ENCODE measurements around the gene GRHPR. TPM values are rescaled to one million over a fixed set of nuclear protein-coding genes. Genes with fewer than 3 reads are reported as not detected.

The GRHPR gene
- total RNA-seq, 1 donor from 2014 or later = 88.1 TPM

GRCh38 chr9:37441776-37442370, 19.4 kb downstream of the GRHPR start:
- no peaks in the 10 kb centered on the region for H3K27me3 Mint-ChIP-seq (ENCODE audit: low read depth, unreplicated experiment)
- Histone ChIP-seq H3K9me3 (ENCODE audit: insufficient read depth, low read depth, low read length) (no peaks in the 10 kb centered on the region), H3K9ac (ENCODE audit: low read length) (no peak overlapping the region), H3K27ac (ENCODE audit: low read depth, low read length) (no peak overlapping the region), H2AFZ (ENCODE audit: low read depth, low read length) (no peak overlapping the region), H3K4me3 (ENCODE audit: insufficient read depth, low read depth, low read length) (no peak overlapping the region), H3K27me3 (ENCODE audit: insufficient read depth, low read length) (no peaks in the 10 kb centered on the region), H3K36me3 (ENCODE audit: insufficient read depth, low read length) (peaks cover 33% of the 10 kb centered on the region), H3K4me1 (ENCODE audit: insufficient read depth, low read length) (no peaks in the 10 kb centered on the region), H4K20me1 (ENCODE audit: insufficient read depth, low read length) (peaks cover 93% of the 10 kb centered on the region), H3K79me2 (ENCODE audit: insufficient read depth, low read length) (peaks cover 53% of the 10 kb centered on the region), H3K4me2 (ENCODE audit: low read length) (no peak overlapping the region)
- no peak for FAIRE-seq
- no peaks in the 10 kb centered on the region for H3K9me3 Mint-ChIP-seq (ENCODE audit: unreplicated experiment)
- TF ChIP-seq EZH2 (IDR thresholded peaks at IDR 0.05; ENCODE audit: insufficient read depth, low read length) (no peak), CTCF (IDR thresholded peaks at IDR 0.05; ENCODE audit: insufficient read depth, low read depth, low read length) (no peak)
- peaks cover 15% of the 10 kb centered on the region for H3K4me1 Mint-ChIP-seq (ENCODE audit: low read depth, unreplicated experiment)
- no peak overlapping the region for H3K4me3 Mint-ChIP-seq (ENCODE audit: unreplicated experiment)
- H3K36me3 Mint-ChIP-seq (ENCODE audit: low read depth, unreplicated experiment) = peaks cover 17% of the 10 kb centered on the region
- DNase-seq (ENCODE audit: low read depth) = no peak
- no peak overlapping the region for H3K27ac Mint-ChIP-seq (ENCODE audit: unreplicated experiment)

- Mint-ChIP-seq H3K27ac (ENCODE audit: unreplicated experiment) (no peak overlapping the region), H3K9me3 (ENCODE audit: unreplicated experiment) (no peaks in the 10 kb centered on the region), H3K27me3 (ENCODE audit: low read depth, unreplicated experiment) (no peaks in the 10 kb centered on the region), H3K4me3 (ENCODE audit: unreplicated experiment) (no peak overlapping the region), H3K4me1 (ENCODE audit: low read depth, unreplicated experiment) (peaks cover 15% of the 10 kb centered on the region), H3K36me3 (ENCODE audit: low read depth, unreplicated experiment) (peaks cover 15% of the 10 kb centered on the region)
- DNase-seq (ENCODE audit: low read depth) (no peak), FAIRE-seq (no peak)
- no peak overlapping the region for H3K9ac ChIP-seq (ENCODE audit: low read length)
- H3K9me3 ChIP-seq (ENCODE audit: insufficient read depth, low read depth, low read length) = no peaks in the 10 kb centered on the region
- no peak overlapping the region for H3K4me2 ChIP-seq (ENCODE audit: low read length)
- no peak overlapping the region for H3K4me3 ChIP-seq (ENCODE audit: insufficient read depth, low read depth, low read length)
- peaks cover 60% of the 10 kb centered on the region for H3K79me2 ChIP-seq (ENCODE audit: insufficient read depth, low read length)
- H3K36me3 ChIP-seq (ENCODE audit: insufficient read depth, low read length) = peaks cover 27% of the 10 kb centered on the region
- no peak overlapping the region for H2AFZ ChIP-seq (ENCODE audit: low read depth, low read length)
- H3K27ac ChIP-seq (ENCODE audit: low read depth, low read length) = no peak overlapping the region
- H3K27me3 ChIP-seq (ENCODE audit: insufficient read depth, low read length) = no peaks in the 10 kb centered on the region
- peaks cover 90% of the 10 kb centered on the region for H4K20me1 ChIP-seq (ENCODE audit: insufficient read depth, low read length)
- TF ChIP-seq CTCF (IDR thresholded peaks at IDR 0.05; ENCODE audit: insufficient read depth, low read depth, low read length) (no peak), EZH2 (IDR thresholded peaks at IDR 0.05; ENCODE audit: insufficient read depth, low read length) (no peak)
- H3K4me1 ChIP-seq (ENCODE audit: insufficient read depth, low read length) = no peaks in the 10 kb centered on the region
Observed at GRCh38 chr9:37442556-37442955, 20.1 kb downstream of the GRHPR start.

GRCh38 chr9:37443566-37443965, 21.1 kb downstream of the GRHPR start:
- Histone ChIP-seq H3K9me3 (ENCODE audit: insufficient read depth, low read depth, low read length) (no peaks in the 10 kb centered on the region), H3K27ac (ENCODE audit: low read depth, low read length) (no peak overlapping the region), H4K20me1 (ENCODE audit: insufficient read depth, low read length) (peaks cover 87% of the 10 kb centered on the region), H3K79me2 (ENCODE audit: insufficient read depth, low read length) (peaks cover 62% of the 10 kb centered on the region), H3K27me3 (ENCODE audit: insufficient read depth, low read length) (no peaks in the 10 kb centered on the region), H3K9ac (ENCODE audit: low read length) (no peak overlapping the region), H3K4me3 (ENCODE audit: insufficient read depth, low read depth, low read length) (no peak overlapping the region), H3K4me2 (ENCODE audit: low read length) (no peak overlapping the region), H3K4me1 (ENCODE audit: insufficient read depth, low read length) (no peaks in the 10 kb centered on the region), H2AFZ (ENCODE audit: low read depth, low read length) (no peak overlapping the region), H3K36me3 (ENCODE audit: insufficient read depth, low read length) (peaks cover 21% of the 10 kb centered on the region)
- FAIRE-seq (no peak), DNase-seq (ENCODE audit: low read depth) (no peak)
- TF ChIP-seq EZH2 (IDR thresholded peaks at IDR 0.05; ENCODE audit: insufficient read depth, low read length) (no peak), CTCF (IDR thresholded peaks at IDR 0.05; ENCODE audit: insufficient read depth, low read depth, low read length) (no peak)
- H3K27me3 Mint-ChIP-seq (ENCODE audit: low read depth, unreplicated experiment) = no peaks in the 10 kb centered on the region
- peaks cover 23% of the 10 kb centered on the region for H3K4me1 Mint-ChIP-seq (ENCODE audit: low read depth, unreplicated experiment)
- H3K4me3 Mint-ChIP-seq (ENCODE audit: unreplicated experiment) = no peak overlapping the region
- H3K36me3 Mint-ChIP-seq (ENCODE audit: low read depth, unreplicated experiment) = peaks cover 10% of the 10 kb centered on the region
- no peak overlapping the region for H3K27ac Mint-ChIP-seq (ENCODE audit: unreplicated experiment)
- H3K9me3 Mint-ChIP-seq (ENCODE audit: unreplicated experiment) = no peaks in the 10 kb centered on the region

Measured in astrocyte (in vitro differentiated cells and primary cell).